OCI-LY7 (cell line): ENCODE results near the gene RHOT2. TPM values are rescaled to one million over a fixed set of nuclear protein-coding genes. Genes with fewer than 3 reads are reported as not detected.

Experiments used
- BruUV-seq: library from RNA; stranded (reverse); fragments of 400-500 nt; replicated peaks from 2 replicates; lab custom pipeline; 2021; lab: Mats Ljungman, UMichigan
- CTCF ChIA-PET: fragments of 300-600 bp; sonication (Branson Sonifier 250); formaldehyde crosslinking; loops from one replicate; lab custom pipeline; 2022; ENCODE audit warnings: antibody characterized with exemption; ENCODE audit not compliant: unreplicated experiment; lab: Charles Lee
- POLR2A ChIA-PET: fragments of 300-600 bp; sonication (Branson Sonifier 250); formaldehyde crosslinking; loops from one replicate; lab custom pipeline; 2022; ENCODE audit warnings: antibody characterized with exemption; lab: Charles Lee
- DNase-seq: peaks from one replicate; pipeline ENCODE4 v3.0.0-alpha.2; 2015; ENCODE audit warnings: low spot score
- H2AFZ ChIP-seq: fragments of 200-600 bp; sonication (generic), shearing (Covaris generic); 2 replicates; pipeline ENCODE4 v1.6.1; 2014; ENCODE audit warnings: mild to moderate bottlenecking, antibody characterized with exemption, low read length, moderate library complexity
- H3K27ac ChIP-seq: fragments of 200-600 bp; sonication (generic); 2 replicates; pipeline ENCODE4 v1.5.1; 2014; ENCODE audit warnings: mixed run types, low read depth, mild to moderate bottlenecking, moderate library complexity, low read length, inconsistent platforms; ENCODE audit not compliant: poor library complexity, severe bottlenecking
- H3K36me3 ChIP-seq: fragments of 200-600 bp; sonication (generic); 2 replicates; pipeline ENCODE4 v1.6.1; 2014; ENCODE audit warnings: mild to moderate bottlenecking, antibody characterized with exemption, low read length, moderate library complexity, mixed read lengths; ENCODE audit not compliant: insufficient read depth
- H3K4me1 ChIP-seq: fragments of 200-600 bp; sonication (generic); 2 replicates; pipeline ENCODE4 v1.5.1; 2014; ENCODE audit warnings: mild to moderate bottlenecking, low read length; ENCODE audit not compliant: insufficient read depth, poor library complexity, severe bottlenecking
- H3K4me2 ChIP-seq: fragments of 200-600 bp; sonication (generic); 2 replicates; pipeline ENCODE4 v1.6.1; 2014; ENCODE audit warnings: mild to moderate bottlenecking, low read length
- H3K4me3 ChIP-seq: fragments of 200-600 bp; sonication (generic); 2 replicates; pipeline ENCODE4 v1.5.1; 2014; ENCODE audit warnings: mild to moderate bottlenecking, low read depth, low read length; ENCODE audit not compliant: poor library complexity, severe bottlenecking
- H3K79me2 ChIP-seq: fragments of 200-600 bp; sonication (generic); 2 replicates; pipeline ENCODE4 v1.6.1; 2016; ENCODE audit warnings: low read depth, mild to moderate bottlenecking, low read length, moderate library complexity, mixed read lengths; ENCODE audit not compliant: insufficient read depth
- H3K9me2 ChIP-seq: fragments of 200-600 bp; sonication (generic); 2 replicates; pipeline ENCODE4 v1.6.1; 2016; ENCODE audit warnings: mild to moderate bottlenecking, low read length, mixed read lengths; ENCODE audit not compliant: insufficient read depth
- H3K9me3 ChIP-seq: fragments of 200-600 bp; sonication (generic); 2 replicates; pipeline ENCODE4 v1.6.1; 2014; ENCODE audit warnings: mild to moderate bottlenecking, mixed run types, low read length, mixed read lengths
- H4K20me1 ChIP-seq: fragments of 200-600 bp; sonication (generic); 2 replicates; pipeline ENCODE4 v1.6.1; 2014; ENCODE audit warnings: mild to moderate bottlenecking, antibody characterized with exemption, low read length, moderate library complexity, mixed read lengths; ENCODE audit not compliant: insufficient read depth
- CTCF ChIP-seq: fragments of 200-600 bp; sonication (generic); conservative IDR thresholded peaks from 2 replicates; pipeline ENCODE4 v1.5.1; 2014; ENCODE audit warnings: mild to moderate bottlenecking, antibody characterized with exemption, low read length, moderate library complexity, mixed read lengths
- EZH2phosphoT487 ChIP-seq: fragments of 200-600 bp; sonication (generic); IDR thresholded peaks from 2 replicates; pipeline ENCODE4 v1.6.1; 2018; ENCODE audit warnings: low read depth, borderline replicate concordance, mild to moderate bottlenecking, mixed run types, antibody characterized with exemption, low read length, moderate library complexity, mixed read lengths
- intact Hi-C: fragments of 100-400 bp; cut with micrococcal nuclease; formaldehyde crosslinking; loops from one replicate; pipeline ENCODE4 v1.10.0; 2022; ENCODE audit not compliant: unreplicated experiment
- total RNA-seq, 2 experiments: library from RNA; depleted of rRNA in 1 of 2; stranded (reverse); fragments of >200 nt in 1 of 2; shearing (Covaris generic) in 1 of 2; gene quantifications; 2 replicates each; pipeline ENCODE4 v1.2.3, GENCODE V29; 2014 to 2022

Gene RHOT2
- total RNA-seq, 2 experiments from 2014 or later: 133 to 136 TPM

- Histone ChIP-seq H4K20me1 (no peaks in the 10 kb centered on the region), H3K4me3 (no peak overlapping the region), H3K4me1 (peaks cover 14% of the 10 kb centered on the region), H3K79me2 (peaks cover 12% of the 10 kb centered on the region; the same call in 1 of the 2 replicates), H2AFZ (no peak overlapping the region), H3K9me3 (no peaks in the 10 kb centered on the region), H3K4me2 (no peak overlapping the region), H3K36me3 (peaks cover 45% of the 10 kb centered on the region), H3K9me2 (no peaks in the 10 kb centered on the region), H3K27ac (no peak overlapping the region)
- TF ChIP-seq EZH2phosphoT487 (no peak), CTCF (no peak)
- ChIA-PET CTCF (no interaction called here), POLR2A (interaction anchor here (0.6 kb wide), 1 partner anchor 587 kb away, joined by 4 read pairs; no protein-coding TSS in a partner anchor)
- intact Hi-C loops: no loop called here
- no peak for DNase-seq
- BruUV-seq: no TSS peak
Observed at GRCh38 chr16:671353-672131, 3.6 kb downstream of the RHOT2 start.

- BruUV-seq: no TSS peak
- H3K79me2 ChIP-seq: peaks cover 12% of the 10 kb centered on the region; the same call in 1 of the 2 replicates
- no peak overlapping the region for H2AFZ ChIP-seq
- H3K4me2 ChIP-seq: no peak overlapping the region
- H3K9me2 ChIP-seq: no peaks in the 10 kb centered on the region
- H3K4me3 ChIP-seq: no peak overlapping the region
- POLR2A ChIA-PET: no interaction called here
- peaks cover 15% of the 10 kb centered on the region for H3K4me1 ChIP-seq
- no peaks in the 10 kb centered on the region for H3K9me3 ChIP-seq
- no peaks in the 10 kb centered on the region for H4K20me1 ChIP-seq
- DNase-seq: no peak
- intact Hi-C loops: no loop called here
- H3K27ac ChIP-seq: no peak overlapping the region
- H3K36me3 ChIP-seq: peaks cover 45% of the 10 kb centered on the region
- no peak for TF ChIP-seq EZH2phosphoT487
- no peak for TF ChIP-seq CTCF
- CTCF ChIA-PET: no interaction called here
Observed at GRCh38 chr16:672371-672770, 4.4 kb downstream of the RHOT2 start.

- Histone ChIP-seq H3K4me2 (no peak overlapping the region), H3K9me3 (no peaks in the 10 kb centered on the region), H3K4me1 (peaks cover 14% of the 10 kb centered on the region), H3K4me3 (no peak overlapping the region), H2AFZ (no peak overlapping the region), H3K79me2 (peaks cover 12% of the 10 kb centered on the region; the same call in 1 of the 2 replicates), H4K20me1 (no peaks in the 10 kb centered on the region), H3K9me2 (no peaks in the 10 kb centered on the region), H3K27ac (no peak overlapping the region), H3K36me3 (peaks cover 45% of the 10 kb centered on the region)
- no TSS peak for BruUV-seq
- TF ChIP-seq EZH2phosphoT487 (no peak), CTCF (no peak)
- ChIA-PET CTCF (no interaction called here), POLR2A (no interaction called here)
- DNase-seq: no peak
- intact Hi-C loops: no loop called here
Observed at GRCh38 chr16:672851-673250, 4.9 kb downstream of the RHOT2 start.
